Measurements from ENCODE around the gene SHC2.
"Not testable (repeated sequence)": the region's sequence is repeated elsewhere in the genome, so short reads cannot be mapped to it uniquely, and the experiment has no call there.

The SHC2 gene

GRCh38 chr19:405121-405965 lies 55.5 kb downstream of the SHC2 start:
- no peak for DNase-seq

- DNase-seq, result no peak
These were observed 57.4 kb downstream of the SHC2 start for GRCh38 chr19:403221-404027.

- no peak for DNase-seq
These were observed 58.0 kb downstream of the SHC2 start for GRCh38 chr19:402786-403185.

- DNase-seq, result no peak
These were observed 58.8 kb downstream of the SHC2 start for GRCh38 chr19:401866-402511.

DNA sequence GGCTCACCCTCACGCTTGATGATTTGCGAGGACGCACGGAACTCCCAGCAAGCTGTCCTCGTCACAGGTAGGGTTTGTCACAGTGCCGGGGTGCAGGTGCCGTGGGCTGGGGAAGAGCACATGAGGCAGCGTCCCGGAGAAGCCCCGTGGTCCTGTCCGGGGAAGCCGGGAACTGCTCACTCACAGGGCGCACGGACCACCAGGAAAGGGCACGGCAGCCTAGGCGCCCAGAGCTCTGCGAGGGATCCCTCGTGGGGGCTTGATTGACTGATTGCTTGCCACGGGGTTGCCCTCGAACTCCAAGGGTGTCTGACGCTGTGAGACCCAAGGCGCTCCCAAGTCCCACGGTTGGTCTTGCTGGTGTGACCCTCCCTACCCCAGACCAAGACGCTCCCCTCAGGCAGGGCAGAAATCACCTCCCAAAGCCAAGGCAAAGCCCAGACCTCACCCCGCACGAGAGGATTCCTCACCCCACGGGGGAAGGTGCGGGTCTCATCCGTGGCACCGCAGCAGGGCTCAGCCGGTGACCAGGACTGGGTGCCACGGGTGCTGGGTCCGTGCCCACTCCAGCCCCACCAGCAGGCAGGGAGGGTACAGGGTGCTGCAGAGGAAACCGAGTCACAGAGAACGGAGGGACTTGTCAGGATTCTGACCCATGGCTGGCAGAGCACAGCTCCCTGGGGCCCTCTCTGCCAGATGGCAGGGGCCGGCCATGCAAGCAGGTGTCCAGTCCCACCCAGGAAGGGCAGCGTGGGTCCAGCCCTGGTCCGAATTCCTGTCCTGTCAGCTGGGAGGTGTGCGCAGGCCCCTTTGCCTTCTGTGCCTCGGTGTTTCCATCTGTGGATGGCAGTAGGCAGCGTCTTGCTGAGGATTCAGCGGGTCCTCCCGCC lies 59.6 kb downstream of the SHC2 start:
- DNase-seq, result no peak

GRCh38 chr19:399370-399769 lies 61.5 kb downstream of the SHC2 start:
- DNase-seq, result no peak

- no peak for DNase-seq
These were observed 62.1 kb downstream of the SHC2 start for GRCh38 chr19:398719-399118.

GRCh38 chr19:397941-398706 lies 62.7 kb downstream of the SHC2 start:
- DNase-seq, result no peak

GRCh38 chr19:397321-397720 lies 63.5 kb downstream of the SHC2 start:
- no peak for DNase-seq

DNA sequence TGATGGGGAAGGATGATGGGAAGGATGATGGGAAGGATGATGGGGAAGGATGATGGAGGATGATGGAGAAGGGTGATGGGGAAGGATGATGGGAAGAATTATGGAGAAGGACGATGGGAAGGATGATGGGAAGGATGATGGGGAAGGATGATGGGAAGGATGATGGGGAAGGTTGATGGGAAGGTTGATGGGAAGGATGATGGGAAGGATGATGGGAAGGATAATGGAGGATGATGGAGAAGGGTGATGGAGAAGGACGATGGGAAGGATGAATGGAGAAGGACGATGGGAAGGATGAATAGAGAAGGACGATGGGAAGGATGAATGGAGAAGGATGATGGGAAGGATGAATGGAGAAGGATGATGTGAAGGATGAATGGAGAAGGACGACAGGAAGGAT lies 65.4 kb downstream of the SHC2 start:
- DNase-seq, result no peak

GRCh38 chr19:394857-395256 lies 66.0 kb downstream of the SHC2 start:
- not testable (repeated sequence) for DNase-seq

DNA sequence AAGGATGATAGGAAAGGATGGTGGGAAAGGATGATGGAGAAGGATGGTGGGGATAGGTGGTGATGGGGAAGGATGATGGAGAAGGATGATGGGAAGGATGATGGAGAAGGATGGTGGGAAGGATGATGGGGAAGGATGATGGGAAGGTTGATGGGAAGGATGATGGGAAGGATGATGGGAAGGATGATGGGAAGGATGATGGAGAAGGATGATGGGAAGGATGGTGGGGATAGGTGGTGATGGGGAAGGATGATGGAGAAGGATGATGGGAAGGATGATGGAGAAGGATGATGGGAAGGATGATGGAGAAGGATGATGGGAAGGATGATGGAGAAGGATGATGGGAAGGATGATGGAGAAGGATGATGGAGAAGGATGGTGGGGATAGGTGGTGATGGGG lies 67.3 kb downstream of the SHC2 start:
- not testable (repeated sequence) for DNase-seq

DNA sequence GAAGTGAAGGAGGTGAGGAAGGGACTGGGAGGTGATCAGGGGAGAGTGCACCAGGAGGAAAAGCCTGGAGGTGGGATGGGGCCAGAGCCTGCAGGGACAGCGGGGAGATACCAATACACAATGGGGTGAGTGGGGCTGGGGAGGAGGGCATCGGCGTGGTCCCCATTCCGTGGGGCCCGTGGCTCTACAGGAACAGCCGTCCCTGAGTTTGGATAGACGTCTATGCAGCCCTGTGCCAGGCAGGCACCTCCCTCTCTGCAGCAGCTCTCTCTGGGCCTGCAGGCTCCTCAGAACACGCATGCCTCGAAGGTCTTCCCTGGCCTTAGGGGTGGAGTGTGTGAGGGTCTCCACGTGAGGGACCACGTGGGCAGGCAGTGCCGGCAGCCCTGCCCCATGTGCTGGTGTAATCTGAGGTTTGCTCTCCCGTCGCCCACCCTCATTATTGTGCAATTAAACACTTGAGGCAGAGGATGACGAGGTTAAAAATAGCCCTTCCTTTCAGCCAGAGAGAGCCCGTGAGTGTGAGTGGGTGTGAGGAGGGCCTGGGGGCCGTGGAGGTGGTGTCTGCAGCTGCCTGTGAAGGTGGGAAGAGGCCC lies 68.4 kb downstream of the SHC2 start:
- DNase-seq, result no peak

- no peak for DNase-seq
These were observed 69.0 kb downstream of the SHC2 start for GRCh38 chr19:391726-392374.

GRCh38 chr19:391207-391557 lies 69.7 kb downstream of the SHC2 start:
- no peak for DNase-seq

DNA sequence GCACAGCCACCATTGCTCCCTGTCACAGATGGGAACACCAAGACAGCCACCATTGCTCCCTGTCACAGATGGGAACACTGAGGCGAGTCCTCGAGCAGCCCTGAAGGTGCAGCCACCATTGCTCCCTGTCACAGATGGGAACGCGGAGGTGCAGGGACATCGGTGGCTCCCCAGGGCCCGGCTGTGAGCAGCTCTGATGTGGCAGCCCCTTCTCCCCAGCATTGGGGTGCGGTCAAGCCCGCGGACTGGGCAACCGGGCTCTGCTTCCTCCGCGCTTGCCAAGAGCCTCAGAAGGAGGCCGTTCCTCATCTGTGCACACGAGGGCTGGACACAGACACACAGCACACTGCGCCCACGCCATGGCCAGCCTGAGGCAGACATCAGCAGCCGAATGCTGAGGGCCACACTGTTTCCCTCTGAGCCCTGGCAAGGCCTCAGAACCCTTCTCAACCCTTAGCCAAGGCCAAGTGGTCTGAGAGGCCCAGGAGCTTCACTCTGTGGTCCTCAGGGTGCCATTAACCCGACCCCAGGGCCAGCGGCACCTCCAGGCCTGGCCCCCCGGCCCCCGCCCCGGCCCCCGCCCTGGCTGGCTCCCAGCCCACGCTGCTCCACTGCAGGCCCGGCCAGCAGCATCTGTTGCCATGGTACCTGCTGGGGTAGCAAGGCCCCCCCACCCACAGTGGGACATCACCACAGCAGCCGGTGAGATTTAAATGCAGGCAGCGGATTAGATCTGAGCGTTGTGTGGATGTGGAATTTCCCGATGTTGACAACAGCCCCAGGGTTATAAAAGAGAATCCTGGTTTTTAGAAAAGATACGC lies 70.2 kb downstream of the SHC2 start:
- DNase-seq, result no peak

DNA sequence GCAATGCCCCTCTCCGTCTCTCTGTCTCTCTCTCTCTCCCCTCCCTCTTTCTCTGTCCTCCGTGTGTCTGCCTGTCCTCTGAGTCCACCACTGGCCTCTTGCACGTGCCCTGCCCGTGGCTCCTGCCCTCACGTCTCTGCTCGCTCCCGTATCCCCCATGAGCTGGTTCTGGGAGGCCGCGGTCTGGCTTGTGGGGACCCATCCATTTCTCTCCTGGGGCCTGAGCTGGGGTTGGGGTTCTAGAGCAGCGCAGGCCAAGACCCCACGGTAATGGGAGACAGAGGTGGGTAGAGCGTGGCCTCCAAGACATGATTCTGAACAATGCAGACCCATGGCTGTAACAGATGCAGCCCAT lies 70.9 kb downstream of the SHC2 start:
- no peak for DNase-seq

DNA sequence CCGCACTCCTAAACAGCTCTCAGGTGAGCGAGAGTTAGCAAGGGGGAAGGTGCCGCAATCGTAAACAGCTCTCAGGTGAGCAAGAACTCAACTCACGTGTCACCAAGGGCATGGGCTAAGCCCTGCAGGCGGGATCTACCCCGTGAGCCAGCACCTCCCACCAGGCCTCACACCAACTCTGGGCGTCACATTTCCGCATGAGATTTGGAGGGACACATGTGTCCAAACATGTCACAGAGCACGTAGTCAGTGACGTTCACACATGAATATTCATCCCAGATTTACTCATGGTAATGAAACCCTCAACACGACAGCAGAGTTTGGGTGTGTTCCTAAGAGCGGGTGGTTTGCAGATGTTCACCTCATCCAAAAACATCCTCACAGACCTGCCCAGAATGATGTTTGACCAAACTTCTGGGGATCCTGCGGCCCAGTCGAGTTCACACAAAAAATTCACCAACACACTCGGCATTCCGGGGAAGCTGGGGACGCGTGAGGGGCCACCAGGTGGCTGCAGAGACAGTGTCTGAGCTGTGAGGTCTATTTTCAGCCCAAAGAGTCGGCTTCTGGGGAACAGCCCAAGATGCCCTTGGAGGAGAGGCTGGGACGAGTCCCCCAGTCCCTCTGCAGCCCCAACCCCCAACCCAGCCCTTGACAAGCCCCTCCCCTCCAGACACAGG lies 71.4 kb downstream of the SHC2 start:
- no peak for DNase-seq

DNA sequence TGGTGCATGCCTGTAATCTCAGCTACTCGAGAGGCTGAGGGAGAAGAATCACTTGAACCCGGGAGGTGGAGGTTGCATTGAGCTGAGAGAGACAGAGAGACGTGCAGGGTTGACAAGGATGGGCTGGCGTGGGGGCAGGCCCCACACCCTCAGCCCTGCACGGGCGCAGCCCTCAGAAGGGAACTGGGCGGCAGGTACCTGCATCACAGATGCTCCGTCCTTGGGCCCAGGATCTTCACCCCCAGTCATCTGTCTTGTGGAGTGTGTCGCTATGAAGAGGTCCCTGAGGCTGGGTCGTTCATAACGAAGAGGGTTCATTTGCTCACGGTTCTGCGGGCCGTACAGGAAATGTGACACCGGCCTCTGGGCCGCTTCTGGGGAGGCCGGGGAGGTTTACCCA lies 72.1 kb downstream of the SHC2 start:
- no peak for DNase-seq

DNA sequence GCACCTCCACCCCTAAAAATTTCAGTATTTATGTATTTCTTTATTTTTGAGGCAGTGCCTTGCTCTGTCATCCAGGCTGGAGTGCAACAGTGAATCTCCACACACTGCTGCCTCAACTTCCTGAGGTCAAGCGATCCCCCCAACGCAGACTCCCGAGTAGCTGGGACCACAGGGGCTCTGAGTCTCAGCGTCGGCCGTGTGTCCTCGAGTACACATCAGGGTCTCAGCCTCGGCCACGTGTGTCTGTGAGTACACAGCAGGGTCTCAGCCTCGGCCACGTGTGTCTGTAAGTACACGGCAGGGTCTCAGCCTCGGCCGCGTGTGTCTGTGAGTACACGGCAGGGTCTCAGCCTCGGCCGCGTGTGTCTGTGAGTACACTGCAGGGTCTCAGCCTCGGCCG lies 73.1 kb downstream of the SHC2 start:
- no peak for DNase-seq

Data from amniotic stem cell (primary cell).